ENCODE data around the gene PSMD13. TPM values are rescaled to one million over a fixed set of nuclear protein-coding genes. Genes with fewer than 3 reads are reported as not detected.
"Not testable (repeated sequence)": the region's sequence is repeated elsewhere in the genome, so short reads cannot be mapped to it uniquely, and the experiment has no call there.

PSMD13 gene
- total RNA-seq, 1 donor from 2014 or later = 50.2 TPM

DNA sequence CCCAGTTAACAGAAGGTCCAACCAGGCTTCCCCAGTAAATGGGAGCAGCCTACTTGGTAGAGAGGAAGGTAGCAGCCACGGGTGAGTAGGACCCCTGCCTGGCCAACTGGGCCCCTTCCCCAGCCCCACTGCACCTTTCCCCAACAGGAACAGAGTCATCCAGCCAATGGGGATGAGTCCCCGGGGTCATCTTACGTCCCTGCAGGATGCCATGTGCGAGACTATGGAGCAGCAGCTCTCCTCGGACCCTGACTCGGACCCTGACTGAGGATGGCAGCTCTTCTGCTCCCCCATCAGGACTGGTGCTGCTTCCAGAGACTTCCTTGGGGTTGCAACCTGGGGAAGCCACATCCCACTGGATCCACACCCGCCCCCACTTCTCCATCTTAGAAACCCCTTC, 22.7 kb upstream of the PSMD13 start:
- no peak overlapping the region for H3K27ac ChIP-seq
- intact Hi-C loops (cut with DNase I) = no loop called here
- peak in 1 of 2 donors; percentile 59 for DNase-seq (ENCODE audit: low spot score in 2 of 2)
- H3K9me3 ChIP-seq = no peaks in the 10 kb centered on the region
- H3K36me3 ChIP-seq = peaks cover 53 to 81% of the 10 kb centered on the region in 2 donors
- no peak overlapping the region for H3K4me3 ChIP-seq
- H3K4me1 ChIP-seq = peaks cover 10 to 21% of the 10 kb centered on the region in 2 donors
- TF ChIP-seq, protein P1, sequence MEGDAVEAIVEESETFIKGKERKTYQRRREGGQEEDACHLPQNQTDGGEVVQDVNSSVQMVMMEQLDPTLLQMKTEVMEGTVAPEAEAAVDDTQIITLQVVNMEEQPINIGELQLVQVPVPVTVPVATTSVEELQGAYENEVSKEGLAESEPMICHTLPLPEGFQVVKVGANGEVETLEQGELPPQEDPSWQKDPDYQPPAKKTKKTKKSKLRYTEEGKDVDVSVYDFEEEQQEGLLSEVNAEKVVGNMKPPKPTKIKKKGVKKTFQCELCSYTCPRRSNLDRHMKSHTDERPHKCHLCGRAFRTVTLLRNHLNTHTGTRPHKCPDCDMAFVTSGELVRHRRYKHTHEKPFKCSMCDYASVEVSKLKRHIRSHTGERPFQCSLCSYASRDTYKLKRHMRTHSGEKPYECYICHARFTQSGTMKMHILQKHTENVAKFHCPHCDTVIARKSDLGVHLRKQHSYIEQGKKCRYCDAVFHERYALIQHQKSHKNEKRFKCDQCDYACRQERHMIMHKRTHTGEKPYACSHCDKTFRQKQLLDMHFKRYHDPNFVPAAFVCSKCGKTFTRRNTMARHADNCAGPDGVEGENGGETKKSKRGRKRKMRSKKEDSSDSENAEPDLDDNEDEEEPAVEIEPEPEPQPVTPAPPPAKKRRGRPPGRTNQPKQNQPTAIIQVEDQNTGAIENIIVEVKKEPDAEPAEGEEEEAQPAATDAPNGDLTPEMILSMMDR (IDR thresholded peaks at IDR 0.05) = no peak
- H3K27me3 ChIP-seq = no peaks in the 10 kb centered on the region

DNA sequence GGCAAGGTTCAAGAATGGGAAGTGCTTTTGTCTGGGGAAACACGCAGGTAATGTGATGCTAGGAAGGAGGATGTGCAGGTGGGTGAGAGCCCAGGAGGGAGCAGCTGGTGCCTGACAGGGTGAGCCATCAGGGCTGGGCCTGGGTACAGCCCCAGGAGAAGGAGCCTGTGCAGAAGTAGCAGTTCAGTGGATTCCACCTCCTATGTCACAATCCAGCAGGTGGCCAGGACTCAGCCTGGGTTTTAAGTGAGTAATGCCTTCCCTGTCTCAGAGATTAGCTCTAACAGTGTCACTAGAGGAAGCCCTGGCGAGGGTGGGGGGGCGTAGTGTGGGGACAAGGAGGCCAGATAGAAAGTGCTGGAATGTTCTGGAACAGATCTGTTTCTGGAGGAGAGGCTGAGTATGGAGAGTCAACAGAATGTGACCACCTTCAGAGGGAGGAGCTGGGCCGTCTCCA, 21.2 kb upstream of the PSMD13 start:
- Histone ChIP-seq H3K4me3 (no peak overlapping the region), H3K36me3 (peaks cover 44 to 71% of the 10 kb centered on the region in 2 donors), H3K4me1 (peaks cover 0 to 7% of the 10 kb centered on the region in 2 donors), H3K27ac (no peak overlapping the region), H3K27me3 (no peaks in the 10 kb centered on the region), H3K9me3 (no peaks in the 10 kb centered on the region)
- TF ChIP-seq, protein P1 (IDR thresholded peaks at IDR 0.05) = no peak
- intact Hi-C loops (cut with DNase I) = no loop called here
- DNase-seq (ENCODE audit: low spot score in 2 of 2) = peak in 1 of 2 donors; percentile 51

DNA sequence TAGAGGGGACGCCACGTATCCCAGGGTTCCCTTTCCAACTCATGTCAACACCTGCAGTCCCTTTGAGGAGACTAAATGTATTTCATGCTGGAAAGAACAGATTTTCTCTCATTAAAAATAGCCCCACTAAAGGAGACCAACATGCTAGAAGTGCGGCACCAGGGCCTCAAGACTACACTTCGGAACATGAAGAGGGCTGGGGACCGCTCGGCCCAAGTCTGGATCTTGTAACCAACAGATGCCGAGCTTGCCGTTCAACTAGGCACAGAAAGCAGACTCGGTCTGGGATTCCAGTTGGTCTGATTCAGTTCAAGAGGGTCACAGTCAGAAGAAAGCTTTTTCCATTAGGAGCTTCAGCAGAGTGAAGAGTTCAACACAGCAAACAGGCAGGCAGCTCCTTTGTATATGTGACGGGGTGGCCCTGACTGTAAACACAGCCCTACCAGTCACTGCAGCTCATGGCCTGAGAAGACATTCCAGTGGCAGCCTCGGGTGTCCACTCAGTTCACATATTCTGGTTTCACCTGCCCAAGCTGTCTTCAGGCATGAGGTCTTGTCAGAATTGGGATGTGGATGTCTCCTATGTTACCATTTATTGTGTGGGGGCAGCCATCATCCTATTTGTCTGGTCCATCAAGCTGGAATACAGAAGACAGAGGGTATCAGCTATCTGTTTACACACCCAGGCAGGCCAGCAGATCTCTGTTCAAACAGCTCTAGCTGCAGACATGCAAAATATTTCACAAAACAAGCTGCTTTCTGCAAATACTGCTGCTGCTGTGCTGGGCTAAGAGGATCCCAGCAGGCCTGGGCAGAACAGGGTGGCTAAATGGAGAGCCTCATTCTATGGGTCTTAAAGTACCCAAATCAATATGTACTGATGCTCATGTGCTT, 20.4 kb upstream of the PSMD13 start:
- intact Hi-C loops (cut with DNase I) = no loop called here
- H3K36me3 ChIP-seq = peaks cover 38 to 64% of the 10 kb centered on the region in 2 donors
- no peaks in the 10 kb centered on the region for H3K9me3 ChIP-seq
- TF ChIP-seq, protein P1 (IDR thresholded peaks at IDR 0.05) = no peak
- H3K27ac ChIP-seq = no peak overlapping the region
- DNase-seq (ENCODE audit: low spot score in 2 of 2) = peak in 1 of 2 donors; percentile 56
- H3K4me1 ChIP-seq = no peaks in the 10 kb centered on the region
- no peak overlapping the region for H3K4me3 ChIP-seq
- H3K27me3 ChIP-seq = no peaks in the 10 kb centered on the region

DNA sequence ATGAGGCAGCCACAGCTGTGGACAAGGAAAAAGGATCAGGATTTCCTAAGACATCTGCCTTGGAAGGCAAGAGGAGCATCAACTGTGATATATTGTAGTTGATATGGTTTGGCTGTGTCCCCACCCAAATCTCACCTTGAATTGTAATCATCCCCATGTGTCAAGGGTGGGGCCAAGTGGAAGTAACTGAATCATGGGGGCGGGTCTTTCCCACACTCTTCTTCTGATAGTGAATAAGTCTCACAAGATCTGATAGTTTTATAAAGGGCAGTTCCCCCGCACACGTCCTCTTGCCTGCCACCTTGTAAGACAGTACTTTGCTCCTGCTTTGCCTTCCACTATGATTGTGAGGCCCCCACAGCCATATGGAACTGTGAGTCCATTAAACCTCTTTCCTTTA, 19.1 kb upstream of the PSMD13 start:
- no peaks in the 10 kb centered on the region for H3K27me3 ChIP-seq
- H3K36me3 ChIP-seq = peaks cover 24 to 58% of the 10 kb centered on the region in 2 donors
- peak in 1 of 2 donors; percentile 25 for DNase-seq (ENCODE audit: low spot score in 2 of 2)
- TF ChIP-seq, protein P1 (IDR thresholded peaks at IDR 0.05) = no peak
- no peak overlapping the region for H3K4me3 ChIP-seq
- H3K9me3 ChIP-seq = no peaks in the 10 kb centered on the region
- intact Hi-C loops (cut with DNase I) = no loop called here
- no peak overlapping the region for H3K27ac ChIP-seq
- H3K4me1 ChIP-seq = no peaks in the 10 kb centered on the region

DNA sequence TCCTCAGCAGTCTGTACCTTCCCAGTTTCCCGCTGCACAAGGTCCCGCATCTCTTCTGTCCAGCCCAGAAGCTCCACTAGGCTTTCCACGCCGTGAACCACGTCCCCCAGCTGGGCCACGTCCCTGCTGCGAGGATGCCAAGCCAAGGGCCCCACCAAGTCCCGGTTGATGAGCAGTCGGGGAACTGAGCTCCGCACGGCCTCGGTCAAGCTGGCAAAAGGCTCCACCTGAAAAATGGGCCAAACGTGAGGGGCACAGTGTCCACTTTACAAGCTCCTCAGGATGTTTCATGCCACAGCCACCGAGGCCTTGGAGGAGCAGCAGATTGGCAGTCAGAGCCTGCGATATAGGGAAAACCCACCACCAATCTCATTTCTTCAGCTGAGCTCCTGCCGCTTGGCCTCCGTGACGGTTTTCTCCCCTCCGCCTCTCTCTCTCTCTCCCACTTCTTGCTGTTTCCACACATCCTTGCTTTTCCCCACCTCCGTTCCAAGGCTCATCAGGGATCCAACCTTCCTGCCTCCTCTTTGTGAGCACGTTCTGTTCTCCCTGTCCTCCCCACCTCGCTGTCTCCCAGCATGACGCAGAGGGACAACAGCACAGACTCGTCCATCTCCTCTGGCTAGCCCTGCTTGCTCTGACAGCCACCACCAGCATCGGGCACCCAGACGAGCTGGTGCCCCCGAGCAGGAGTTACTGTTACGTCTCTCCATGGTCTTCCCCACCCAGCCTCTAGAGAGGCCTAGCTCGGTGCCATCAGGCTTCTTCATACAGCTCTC, 17.8 kb upstream of the PSMD13 start:
- intact Hi-C loops (cut with DNase I) = no loop called here
- no peaks in the 10 kb centered on the region for H3K27me3 ChIP-seq
- H3K4me1 ChIP-seq = no peaks in the 10 kb centered on the region
- H3K9me3 ChIP-seq = no peaks in the 10 kb centered on the region
- DNase-seq (ENCODE audit: low spot score in 2 of 2) = peak in 1 of 2 donors; percentile 57
- TF ChIP-seq, protein P1 (IDR thresholded peaks at IDR 0.05) = no peak
- peaks cover 11 to 48% of the 10 kb centered on the region in 2 donors for H3K36me3 ChIP-seq
- no peak overlapping the region for H3K27ac ChIP-seq
- no peak overlapping the region for H3K4me3 ChIP-seq

DNA sequence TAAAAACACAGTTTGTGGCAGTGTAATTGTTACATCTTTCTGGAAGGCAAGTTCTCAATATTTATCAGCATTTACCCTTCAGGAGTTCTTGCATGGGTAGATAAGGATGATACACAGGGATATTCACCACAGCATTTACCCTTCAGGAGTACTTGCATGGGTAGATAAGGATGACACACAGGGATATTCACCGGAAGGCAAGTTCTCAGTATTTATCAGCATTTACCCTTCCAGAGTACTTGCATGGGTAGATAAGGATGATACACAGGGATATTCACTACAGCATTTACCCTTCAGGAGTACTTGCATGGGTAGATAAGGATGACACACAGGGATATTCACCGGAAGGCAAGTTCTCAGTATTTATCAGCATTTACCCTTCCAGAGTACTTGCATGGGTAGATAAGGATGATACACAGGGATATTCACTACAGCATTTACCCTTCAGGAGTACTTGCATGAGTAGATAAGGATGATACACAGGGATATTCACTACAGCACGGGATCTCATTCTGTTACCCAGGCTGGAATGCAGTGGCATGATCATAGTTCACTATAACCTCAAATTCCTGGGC, 16.0 kb upstream of the PSMD13 start:
- H3K27ac ChIP-seq; H3K4me1 ChIP-seq; H3K27me3 ChIP-seq; intact Hi-C loops (cut with DNase I); H3K4me3 ChIP-seq; DNase-seq (ENCODE audit: low spot score in 2 of 2); H3K9me3 ChIP-seq: not testable (repeated sequence)
- H3K36me3 ChIP-seq = peaks cover 0 to 31% of the 10 kb centered on the region in 2 donors
